Hepatic stellate cell (primary cell): ENCODE measurements around the gene GRM5.

Experiments
- DNase-seq: peaks from one replicate; pipeline ENCODE4 v3.0.0; 2011; ENCODE audit warnings: low spot score

Gene GRM5

GRCh38 chr11:88617226-88617625 lies 448.6 kb downstream of the GRM5 start:
- DNase-seq: no peak

- DNase-seq: peak; percentile 4
Measured at GRCh38 chr11:88604260-88604659, 461.5 kb downstream of the GRM5 start.

DNA sequence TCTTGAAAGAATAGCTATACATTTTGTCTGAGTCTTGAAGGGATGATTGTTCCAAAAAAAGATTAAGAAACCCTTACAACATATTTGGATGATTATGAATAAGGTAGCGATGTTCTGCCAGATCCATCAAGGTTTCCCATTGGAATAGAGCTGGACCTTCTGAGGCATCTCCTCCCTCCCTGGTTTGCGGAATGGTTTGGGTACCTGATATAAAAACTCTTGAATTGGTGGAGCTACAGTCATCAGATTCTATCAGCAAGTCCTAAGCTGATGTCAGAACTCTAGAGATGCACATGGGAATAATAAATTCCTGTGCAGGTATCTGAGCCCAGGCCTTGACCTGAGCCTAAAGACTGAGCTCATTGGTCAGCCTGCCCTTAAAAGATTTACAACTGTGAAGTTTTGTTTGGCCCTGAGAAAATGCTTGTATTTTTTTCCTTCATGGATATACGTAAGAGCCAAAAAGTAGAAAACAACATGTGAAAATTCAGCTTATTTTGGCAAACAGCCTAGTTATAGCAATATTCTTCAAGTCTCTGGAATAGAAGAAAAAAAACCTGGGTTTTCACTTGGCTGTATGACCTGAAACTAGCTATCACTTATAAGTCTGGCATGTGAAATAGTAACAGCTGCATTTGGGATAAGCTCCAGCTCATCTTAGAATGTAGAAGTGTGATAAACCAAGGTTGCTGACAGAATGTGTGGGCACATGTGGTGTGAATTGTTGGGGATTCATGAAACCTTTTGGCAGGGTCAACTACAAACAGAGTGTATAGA lies 462.5 kb downstream of the GRM5 start:
- DNase-seq: no peak

- DNase-seq: no peak
Measured at GRCh38 chr11:88597387-88597786, 468.4 kb downstream of the GRM5 start.

GRCh38 chr11:88596786-88597185 lies 469.0 kb downstream of the GRM5 start:
- no peak for DNase-seq

DNA sequence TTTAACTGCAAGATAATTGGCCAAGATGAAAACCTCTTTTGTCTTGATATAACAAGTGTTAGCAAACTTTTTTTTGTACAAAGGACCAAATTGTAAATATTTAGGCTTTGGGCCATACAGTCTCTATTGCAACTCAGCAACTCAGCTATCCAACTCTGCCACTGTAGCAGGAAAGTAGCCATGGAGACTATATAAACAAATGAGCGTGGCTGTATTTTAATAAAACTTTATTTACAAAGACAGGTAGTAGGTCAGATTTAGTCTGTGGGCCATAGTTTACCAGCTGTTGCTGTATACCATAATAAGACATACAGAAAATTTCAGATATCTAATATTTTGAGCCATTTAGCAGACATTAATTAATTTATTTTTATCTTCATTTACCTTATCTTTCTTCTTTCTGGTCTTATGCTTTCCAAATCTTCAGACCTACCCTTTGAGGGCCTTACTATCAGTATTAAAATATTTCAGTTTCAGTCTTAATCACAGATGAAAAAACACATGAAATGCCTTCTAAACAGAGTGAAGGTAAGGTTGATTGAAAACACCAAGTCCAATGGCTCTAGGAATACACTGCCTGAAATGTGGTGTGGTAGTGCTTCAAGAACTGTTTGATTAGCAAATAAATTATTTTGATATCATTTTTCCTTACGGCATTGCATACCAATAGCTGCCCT lies 471.4 kb downstream of the GRM5 start:
- no peak for DNase-seq

DNA sequence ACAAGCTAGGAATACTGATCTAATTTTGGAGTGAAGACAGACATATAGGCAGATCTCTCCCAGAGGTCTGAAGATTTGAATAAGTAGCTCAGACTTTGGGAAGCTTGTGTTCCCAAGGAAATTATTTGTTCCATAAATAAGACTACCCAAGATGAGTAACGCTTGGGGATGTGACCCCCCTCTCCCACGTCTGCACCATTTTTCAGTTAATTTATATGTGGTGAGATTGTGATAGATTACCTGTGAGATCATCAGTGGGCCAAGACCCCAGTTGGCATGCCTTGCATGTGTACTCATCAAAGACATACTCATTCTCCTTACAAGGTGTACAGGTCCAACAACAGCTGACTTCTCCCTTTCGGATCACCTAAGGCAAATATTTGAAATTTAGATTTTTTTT lies 475.4 kb downstream of the GRM5 start:
- no peak for DNase-seq

- no peak for DNase-seq
Measured at GRCh38 chr11:88583251-88583650, 482.5 kb downstream of the GRM5 start.

DNA sequence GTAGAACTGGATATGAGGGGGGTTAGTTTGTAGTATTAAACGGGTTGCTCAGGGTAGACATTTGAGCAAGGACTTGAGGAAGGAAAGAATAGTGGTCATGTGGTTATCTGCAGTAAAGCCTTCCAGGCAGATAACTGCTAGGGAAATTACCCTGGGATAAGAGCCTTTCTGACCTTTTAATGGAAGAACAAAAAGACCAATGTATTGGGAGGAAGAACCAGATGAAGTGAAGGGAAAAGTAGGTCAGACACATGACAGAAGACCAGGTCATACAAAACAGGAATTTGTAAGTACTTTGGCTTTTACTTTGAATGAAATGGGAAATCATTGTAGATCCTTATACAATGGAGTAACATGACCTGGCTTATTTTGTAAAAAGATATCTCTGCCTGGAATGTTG lies 486.3 kb downstream of the GRM5 start:
- no peak for DNase-seq

DNA sequence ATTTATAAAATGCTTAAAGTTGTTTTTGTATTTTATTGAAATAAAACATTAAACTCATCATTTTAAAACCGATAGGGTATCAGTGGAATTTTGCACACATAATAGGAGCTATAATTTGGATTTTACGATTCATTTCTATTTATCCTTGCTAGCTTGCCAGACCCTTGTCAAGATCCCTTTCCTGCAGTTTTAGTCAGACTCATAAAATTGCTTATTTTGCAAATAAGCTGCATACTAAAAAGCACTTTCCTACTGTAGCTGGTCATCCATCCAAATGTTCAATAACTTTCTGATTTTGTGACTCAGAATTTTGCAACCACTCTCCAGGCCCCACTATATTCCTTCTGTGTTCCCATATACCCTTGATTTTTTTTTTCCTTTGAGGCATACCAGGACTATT lies 489.0 kb downstream of the GRM5 start:
- DNase-seq: no peak

- DNase-seq: no peak
Measured at GRCh38 chr11:88575916-88576315, 489.9 kb downstream of the GRM5 start.

DNA sequence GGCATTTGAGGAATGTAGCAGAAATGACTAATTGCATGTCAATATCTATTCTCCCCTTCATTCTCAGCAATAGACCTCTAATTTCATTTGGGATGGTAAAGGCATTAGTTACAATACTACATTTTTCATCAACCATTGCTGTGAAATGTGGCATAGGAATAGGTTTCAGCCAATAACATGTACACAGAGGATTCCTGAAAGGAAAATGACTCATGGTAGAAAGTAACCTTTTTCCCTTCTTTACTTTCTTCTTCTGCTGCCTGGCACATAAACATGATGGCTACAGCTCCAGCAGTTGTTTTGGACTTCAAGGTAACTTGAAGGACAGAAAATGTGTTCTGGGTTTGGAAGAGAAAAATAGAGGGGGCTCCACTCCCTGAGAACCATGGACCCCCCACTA lies 496.4 kb downstream of the GRM5 start:
- DNase-seq: no peak

GRCh38 chr11:88555829-88556202 lies 510.0 kb downstream of the GRM5 start:
- DNase-seq: no peak

DNA sequence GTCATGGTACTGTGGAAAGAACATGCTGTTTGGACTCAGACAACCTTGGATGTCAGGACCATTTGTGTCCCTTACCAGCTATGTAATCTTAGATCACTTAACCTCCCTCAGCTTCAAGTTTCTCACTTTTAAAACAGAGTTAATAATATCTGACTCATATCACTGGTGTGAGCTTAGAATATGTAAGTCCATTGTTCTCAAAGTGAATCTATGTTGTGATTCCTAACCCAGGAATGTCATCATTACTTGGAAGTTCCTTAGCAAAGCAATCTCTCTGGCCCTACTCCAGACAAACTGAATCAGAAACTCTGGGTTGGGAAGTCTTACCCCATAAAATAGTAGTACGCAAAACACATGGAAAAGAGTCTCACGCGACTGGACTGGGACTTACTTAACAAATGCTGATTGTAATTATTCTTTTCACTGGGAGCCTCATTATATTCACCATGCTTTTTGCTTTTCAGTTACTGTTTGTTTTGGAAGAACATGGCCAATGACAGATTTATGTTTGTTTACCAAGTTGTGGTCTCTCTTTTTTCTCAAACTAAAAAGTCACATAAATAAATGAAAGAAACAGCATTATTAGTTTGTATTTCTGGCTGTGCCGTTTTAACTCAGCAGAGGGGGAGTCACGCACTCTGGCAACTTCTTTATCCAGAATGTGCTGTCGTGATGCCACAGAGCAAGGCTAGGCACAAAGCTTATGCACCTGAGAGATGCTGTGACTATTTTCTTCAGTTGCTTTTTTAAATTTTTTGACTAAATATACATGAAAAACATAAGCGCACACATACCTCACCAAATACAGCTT lies 510.6 kb downstream of the GRM5 start:
- DNase-seq: peak; percentile 24

GRCh38 chr11:88553204-88553603 lies 512.6 kb downstream of the GRM5 start:
- DNase-seq: no peak

GRCh38 chr11:88552379-88553062 lies 513.3 kb downstream of the GRM5 start:
- DNase-seq: no peak

GRCh38 chr11:88544656-88545280 lies 521.0 kb downstream of the GRM5 start:
- DNase-seq: no peak

GRCh38 chr11:88543902-88544655 lies 521.7 kb downstream of the GRM5 start:
- DNase-seq: peak; percentile 53

GRCh38 chr11:88541006-88541405 lies 524.8 kb downstream of the GRM5 start:
- no peak for DNase-seq

DNA sequence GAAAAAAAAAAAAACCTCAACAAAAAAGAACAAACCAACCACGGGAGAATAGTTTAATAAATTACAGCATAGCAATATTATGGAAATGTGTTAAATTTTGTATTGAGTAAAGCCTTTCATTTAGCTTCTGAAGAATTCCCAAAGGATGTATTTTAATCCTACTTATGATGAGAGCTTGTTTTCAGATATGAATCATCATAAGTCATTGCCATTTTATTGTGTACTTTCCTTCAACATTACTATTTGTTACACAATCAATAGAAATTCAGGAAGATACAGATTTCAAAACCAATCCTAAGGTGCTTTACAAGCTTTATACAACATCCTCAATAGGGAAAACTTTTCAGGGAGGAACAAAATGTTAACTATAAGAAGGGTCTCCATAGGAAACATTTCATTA lies 527.7 kb downstream of the GRM5 start:
- DNase-seq: no peak

DNA sequence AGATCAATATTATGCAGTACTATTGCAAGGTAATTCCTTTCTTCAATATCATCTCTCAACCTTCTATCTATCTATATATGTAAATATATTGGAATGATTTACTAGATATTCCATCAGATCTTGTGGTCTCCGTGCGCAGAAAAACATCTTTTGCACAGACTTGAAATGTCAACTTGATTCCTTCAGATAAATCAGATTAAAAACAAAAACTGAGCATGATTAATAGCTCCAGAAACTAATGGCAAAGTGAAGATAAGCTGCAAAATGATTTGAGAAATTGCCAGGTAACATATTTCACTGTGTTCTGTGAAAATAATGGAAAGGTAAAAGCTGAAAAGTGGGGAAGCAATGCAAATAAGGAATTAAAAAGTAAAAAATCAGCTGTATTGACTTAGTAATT lies 528.2 kb downstream of the GRM5 start:
- DNase-seq: no peak
